SH-SY5Y (cell line): Measurements from ENCODE around the gene TP53I3.

Source experiments
- GATA2 ChIP-seq: IDR thresholded peaks from 2 replicates; pipeline ENCODE4 v1.6.1; 2011; ENCODE audit warnings: mild to moderate bottlenecking, low read depth, low read length
- GATA3 ChIP-seq: IDR thresholded peaks from 2 replicates; pipeline ENCODE4 v1.6.1; 2011; ENCODE audit warnings: low read depth, mild to moderate bottlenecking, low read length, moderate library complexity

DNA sequence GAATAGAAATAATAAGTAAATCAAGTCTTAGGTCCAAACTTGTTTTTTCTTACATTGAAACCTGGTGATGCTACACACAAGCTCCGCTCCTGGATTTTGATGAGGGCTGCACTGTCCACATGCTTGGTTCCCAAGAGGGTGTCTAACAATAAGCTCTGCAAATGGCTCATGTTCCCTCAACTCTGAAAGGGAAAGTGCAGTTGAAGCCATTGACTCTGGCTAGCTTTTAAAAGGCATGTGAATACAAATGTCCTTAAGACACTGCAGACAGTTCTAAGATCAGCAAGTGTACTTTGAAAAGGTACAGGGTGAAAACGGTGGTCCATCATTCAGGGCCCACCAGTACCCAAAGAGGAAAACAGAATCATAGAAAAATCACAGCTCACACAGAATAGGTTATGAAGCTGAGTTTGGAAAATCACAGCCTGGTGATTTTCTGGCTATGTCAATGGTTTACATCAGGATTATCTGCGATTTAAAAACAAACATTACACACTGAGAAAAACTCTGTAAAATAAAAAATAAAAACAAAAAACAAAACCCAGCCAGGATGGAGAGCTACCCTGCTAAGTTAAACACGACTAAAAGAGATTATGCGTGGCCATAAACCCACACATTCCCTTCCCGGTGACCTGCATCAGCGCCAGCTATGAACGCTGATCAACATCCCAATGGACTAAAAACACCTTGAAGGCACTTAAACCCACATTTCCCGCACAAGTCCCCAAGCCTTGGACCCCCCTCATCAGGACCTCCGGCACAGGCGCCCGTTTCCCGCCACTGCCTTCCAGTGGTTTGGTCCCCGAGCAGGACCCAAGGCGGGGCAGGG lies 37.9 kb upstream of the TP53I3 start:
- TF ChIP-seq GATA3 (no peak), GATA2 (no peak)
